WTC11 (cell line): ENCODE data around the gene SNX9. TPM values are rescaled to one million over a fixed set of nuclear protein-coding genes. Genes with fewer than 3 reads are reported as not detected.

Experiments used
- ATAC-seq: fragments of 200-7000 bp; cut with Tn5 transposase; 2 replicates; pipeline ENCODE4 v1.10.0; 2021; ENCODE audit warnings: mild to moderate bottlenecking, moderate library complexity
- CTCF ChIA-PET: fragments of 300-600 bp; sonication (Branson Sonifier 250); formaldehyde crosslinking; loops from one replicate; lab custom pipeline; 2021; ENCODE audit warnings: antibody characterized with exemption; lab: Charles Lee
- POLR2A ChIA-PET: fragments of 350-600 bp; sonication (Branson Sonifier 250); formaldehyde crosslinking; loops from one replicate; lab custom pipeline; 2021; ENCODE audit warnings: antibody characterized with exemption; lab: Charles Lee
- DNase-seq: peaks from one replicate; pipeline ENCODE4 v3.0.0; 2021; ENCODE audit warnings: low spot score
- H3K27ac Mint-ChIP-seq: 2 replicates; pipeline ENCODE4 v1.8.0; 2021; ENCODE audit warnings: mixed read lengths
- H3K27me3 Mint-ChIP-seq: 2 replicates; pipeline ENCODE4 v1.8.0; 2021; ENCODE audit warnings: low read depth, mild to moderate bottlenecking, moderate library complexity, mixed read lengths
- H3K36me3 Mint-ChIP-seq: 2 replicates; pipeline ENCODE4 v1.8.0; 2021; ENCODE audit warnings: mixed read lengths
- H3K4me1 Mint-ChIP-seq: 2 replicates; pipeline ENCODE4 v1.8.0; 2022; ENCODE audit warnings: mixed read lengths
- H3K4me3 Mint-ChIP-seq: 2 replicates; pipeline ENCODE4 v1.8.0; 2021; ENCODE audit warnings: mild to moderate bottlenecking, moderate library complexity, mixed read lengths
- H3K9me3 Mint-ChIP-seq: 2 replicates; pipeline ENCODE4 v1.8.0; 2021; ENCODE audit warnings: mixed read lengths
- GRHL2 ChIP-seq: fragments of 250-450 bp; sonication (Bioruptor Pico); IDR thresholded peaks from 2 replicates; pipeline ENCODE4 v1.8.0; 2022; ENCODE audit warnings: mild to moderate bottlenecking, moderate library complexity; ENCODE audit not compliant: insufficient replicate concordance, severe bottlenecking
- GTF2I ChIP-seq: fragments of 250-450 bp; sonication (Bioruptor Pico); conservative IDR thresholded peaks from 2 replicates; pipeline ENCODE4 v1.4.0; 2021; ENCODE audit warnings: mild to moderate bottlenecking
- IRF2 ChIP-seq: sonication (generic); formaldehyde crosslinking; IDR thresholded peaks from 2 replicates; pipeline ENCODE4 v1.8.0; 2022; ENCODE audit warnings: low read depth, missing genetic modification reagents, borderline replicate concordance
- MXD4 ChIP-seq: fragments of 250-450 bp; sonication (Bioruptor Pico); IDR thresholded peaks from 2 replicates; pipeline ENCODE4 v1.8.0; 2021; ENCODE audit warnings: mild to moderate bottlenecking, moderate library complexity, borderline replicate concordance
- NR1H2 ChIP-seq: sonication (generic); formaldehyde crosslinking; IDR thresholded peaks from 2 replicates; pipeline ENCODE4 v1.9.0; 2021; ENCODE audit warnings: mild to moderate bottlenecking, moderate library complexity, missing genetic modification reagents
- ZBTB21 ChIP-seq: sonication (generic); formaldehyde crosslinking; IDR thresholded peaks from 2 replicates; pipeline ENCODE4 v1.8.1; 2023; ENCODE audit warnings: mild to moderate bottlenecking, missing genetic modification reagents, borderline replicate concordance
- ZNF121 ChIP-seq: sonication (generic); formaldehyde crosslinking; IDR thresholded peaks from 2 replicates; pipeline ENCODE4 v1.8.0; 2023; ENCODE audit warnings: missing genetic modification reagents
- ZNF396 ChIP-seq: fragments of 250-450 bp; sonication (Bioruptor Pico); IDR thresholded peaks from 2 replicates; pipeline ENCODE4 v1.8.0; 2021; ENCODE audit warnings: mild to moderate bottlenecking, moderate library complexity, borderline replicate concordance
- ZNF671 ChIP-seq: fragments of 250-450 bp; sonication (Bioruptor Pico); IDR thresholded peaks from 2 replicates; pipeline ENCODE4 v1.8.0; 2021; ENCODE audit warnings: mild to moderate bottlenecking
- total RNA-seq: library from RNA; stranded (reverse); gene quantifications from 3 replicates; pipeline ENCODE4 v1.2.3, GENCODE V29; 2021
- TF ChIP-seq, protein P1 (sequence below): sonication (generic); formaldehyde crosslinking; IDR thresholded peaks from 2 replicates; pipeline ENCODE4 v1.8.1; 2023; ENCODE audit warnings: mild to moderate bottlenecking, missing genetic modification reagents, borderline replicate concordance
- TF ChIP-seq, protein P2 (sequence below): sonication (generic); formaldehyde crosslinking; IDR thresholded peaks from 2 replicates; pipeline ENCODE4 v1.8.0; 2022; ENCODE audit warnings: mild to moderate bottlenecking, missing genetic modification reagents
- TF ChIP-seq, protein P3 (sequence below): fragments of 250-450 bp; sonication (Bioruptor Pico); IDR thresholded peaks from 2 replicates; pipeline ENCODE4 v1.9.0; 2021; ENCODE audit warnings: moderate library complexity, mild to moderate bottlenecking, inconsistent platforms, borderline replicate concordance
- TF ChIP-seq, protein P4 (sequence below): sonication (generic); formaldehyde crosslinking; IDR thresholded peaks from 2 replicates; pipeline ENCODE4 v1.8.0; 2023; ENCODE audit warnings: mild to moderate bottlenecking, missing genetic modification reagents
- TF ChIP-seq, protein P5 (sequence below): sonication (generic); formaldehyde crosslinking; conservative IDR thresholded peaks from 2 replicates; pipeline ENCODE4 v1.8.1; 2022; ENCODE audit warnings: mild to moderate bottlenecking, missing genetic modification reagents
- TF ChIP-seq, protein P6 (sequence below): sonication (generic); formaldehyde crosslinking; conservative IDR thresholded peaks from 2 replicates; pipeline ENCODE4 v1.8.1; 2023; ENCODE audit warnings: mild to moderate bottlenecking, low read depth, missing genetic modification reagents, moderate library complexity
- TF ChIP-seq, protein P7 (sequence below): fragments of 200-600 bp; IDR thresholded peaks from 2 replicates; pipeline ENCODE4 v1.8.0; 2022; ENCODE audit warnings: antibody characterized with exemption
- TF ChIP-seq, protein P8 (sequence below): sonication (generic); formaldehyde crosslinking; IDR thresholded peaks from 2 replicates; pipeline ENCODE4 v1.8.0; 2023; ENCODE audit warnings: missing genetic modification reagents

Gene SNX9
- total RNA-seq, 1 experiment from 2014 or later: 35.0 TPM

DNA sequence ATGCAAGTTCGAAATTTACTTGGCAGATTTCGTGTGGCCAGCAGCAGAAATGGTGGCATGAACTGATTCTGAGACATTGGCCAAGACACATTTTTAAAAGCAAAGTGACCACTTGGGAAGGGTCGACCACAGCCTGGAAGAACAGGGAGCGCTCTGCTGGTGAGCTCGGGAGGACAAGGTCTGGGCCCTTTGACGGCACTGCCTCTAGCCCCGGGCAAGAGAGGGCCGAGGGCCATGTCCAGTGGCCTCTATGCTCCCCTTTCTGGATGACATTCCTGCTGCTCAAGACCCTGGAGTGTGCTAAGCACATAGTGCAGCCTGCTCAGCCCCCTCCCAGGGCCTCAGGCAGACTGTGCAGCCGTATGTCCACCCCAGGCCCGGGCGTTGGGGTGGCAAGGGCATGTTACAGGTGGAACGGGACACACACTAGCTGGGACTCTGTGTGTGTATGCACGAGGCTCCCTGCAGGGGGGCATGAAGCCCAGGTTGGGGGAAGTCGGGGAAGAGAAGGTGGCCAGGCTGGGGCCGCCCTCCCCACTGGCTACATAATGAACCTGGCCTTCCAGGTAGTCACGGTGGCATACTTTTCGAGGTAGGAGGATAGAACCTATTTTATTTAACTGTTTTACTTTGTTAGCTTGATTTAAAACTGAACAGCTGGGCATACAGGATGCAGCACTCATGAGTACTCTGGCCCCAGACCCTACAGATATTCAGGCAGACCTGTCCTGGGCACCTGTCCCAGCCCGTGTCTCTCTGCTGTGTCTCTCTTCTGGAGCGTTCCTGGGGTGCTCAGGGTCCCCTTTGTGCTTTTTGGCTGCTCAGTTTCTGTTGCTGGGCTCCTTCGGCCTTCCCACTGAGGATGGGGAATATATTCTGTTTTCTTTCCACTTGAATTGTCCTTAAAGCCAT lies 165.0 kb downstream of the SNX9 start:
- H3K27ac Mint-ChIP-seq: peak overlapping the region; percentile 63; the same call in 1 of the 2 replicates
- TF ChIP-seq GRHL2: no peak
- no peak for TF ChIP-seq GTF2I (CRISPR knock-in tag)
- TF ChIP-seq, protein P1, sequence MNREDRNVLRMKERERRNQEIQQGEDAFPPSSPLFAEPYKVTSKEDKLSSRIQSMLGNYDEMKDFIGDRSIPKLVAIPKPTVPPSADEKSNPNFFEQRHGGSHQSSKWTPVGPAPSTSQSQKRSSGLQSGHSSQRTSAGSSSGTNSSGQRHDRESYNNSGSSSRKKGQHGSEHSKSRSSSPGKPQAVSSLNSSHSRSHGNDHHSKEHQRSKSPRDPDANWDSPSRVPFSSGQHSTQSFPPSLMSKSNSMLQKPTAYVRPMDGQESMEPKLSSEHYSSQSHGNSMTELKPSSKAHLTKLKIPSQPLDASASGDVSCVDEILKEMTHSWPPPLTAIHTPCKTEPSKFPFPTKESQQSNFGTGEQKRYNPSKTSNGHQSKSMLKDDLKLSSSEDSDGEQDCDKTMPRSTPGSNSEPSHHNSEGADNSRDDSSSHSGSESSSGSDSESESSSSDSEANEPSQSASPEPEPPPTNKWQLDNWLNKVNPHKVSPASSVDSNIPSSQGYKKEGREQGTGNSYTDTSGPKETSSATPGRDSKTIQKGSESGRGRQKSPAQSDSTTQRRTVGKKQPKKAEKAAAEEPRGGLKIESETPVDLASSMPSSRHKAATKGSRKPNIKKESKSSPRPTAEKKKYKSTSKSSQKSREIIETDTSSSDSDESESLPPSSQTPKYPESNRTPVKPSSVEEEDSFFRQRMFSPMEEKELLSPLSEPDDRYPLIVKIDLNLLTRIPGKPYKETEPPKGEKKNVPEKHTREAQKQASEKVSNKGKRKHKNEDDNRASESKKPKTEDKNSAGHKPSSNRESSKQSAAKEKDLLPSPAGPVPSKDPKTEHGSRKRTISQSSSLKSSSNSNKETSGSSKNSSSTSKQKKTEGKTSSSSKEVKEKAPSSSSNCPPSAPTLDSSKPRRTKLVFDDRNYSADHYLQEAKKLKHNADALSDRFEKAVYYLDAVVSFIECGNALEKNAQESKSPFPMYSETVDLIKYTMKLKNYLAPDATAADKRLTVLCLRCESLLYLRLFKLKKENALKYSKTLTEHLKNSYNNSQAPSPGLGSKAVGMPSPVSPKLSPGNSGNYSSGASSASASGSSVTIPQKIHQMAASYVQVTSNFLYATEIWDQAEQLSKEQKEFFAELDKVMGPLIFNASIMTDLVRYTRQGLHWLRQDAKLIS: no peak
- no peak for TF ChIP-seq IRF2 (CRISPR knock-in tag)
- TF ChIP-seq, protein P2, sequence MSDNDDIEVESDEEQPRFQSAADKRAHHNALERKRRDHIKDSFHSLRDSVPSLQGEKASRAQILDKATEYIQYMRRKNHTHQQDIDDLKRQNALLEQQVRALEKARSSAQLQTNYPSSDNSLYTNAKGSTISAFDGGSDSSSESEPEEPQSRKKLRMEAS (CRISPR knock-in tag): no peak
- TF ChIP-seq, protein P3, sequence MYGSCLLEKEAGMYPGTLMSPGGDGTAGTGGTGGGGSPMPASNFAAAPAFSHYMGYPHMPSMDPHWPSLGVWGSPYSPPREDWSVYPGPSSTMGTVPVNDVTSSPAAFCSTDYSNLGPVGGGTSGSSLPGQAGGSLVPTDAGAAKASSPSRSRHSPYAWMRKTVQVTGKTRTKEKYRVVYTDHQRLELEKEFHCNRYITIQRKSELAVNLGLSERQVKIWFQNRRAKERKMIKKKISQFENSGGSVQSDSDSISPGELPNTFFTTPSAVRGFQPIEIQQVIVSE (CRISPR knock-in tag): no peak
- TF ChIP-seq NR1H2: no peak
- TF ChIP-seq, protein P4, sequence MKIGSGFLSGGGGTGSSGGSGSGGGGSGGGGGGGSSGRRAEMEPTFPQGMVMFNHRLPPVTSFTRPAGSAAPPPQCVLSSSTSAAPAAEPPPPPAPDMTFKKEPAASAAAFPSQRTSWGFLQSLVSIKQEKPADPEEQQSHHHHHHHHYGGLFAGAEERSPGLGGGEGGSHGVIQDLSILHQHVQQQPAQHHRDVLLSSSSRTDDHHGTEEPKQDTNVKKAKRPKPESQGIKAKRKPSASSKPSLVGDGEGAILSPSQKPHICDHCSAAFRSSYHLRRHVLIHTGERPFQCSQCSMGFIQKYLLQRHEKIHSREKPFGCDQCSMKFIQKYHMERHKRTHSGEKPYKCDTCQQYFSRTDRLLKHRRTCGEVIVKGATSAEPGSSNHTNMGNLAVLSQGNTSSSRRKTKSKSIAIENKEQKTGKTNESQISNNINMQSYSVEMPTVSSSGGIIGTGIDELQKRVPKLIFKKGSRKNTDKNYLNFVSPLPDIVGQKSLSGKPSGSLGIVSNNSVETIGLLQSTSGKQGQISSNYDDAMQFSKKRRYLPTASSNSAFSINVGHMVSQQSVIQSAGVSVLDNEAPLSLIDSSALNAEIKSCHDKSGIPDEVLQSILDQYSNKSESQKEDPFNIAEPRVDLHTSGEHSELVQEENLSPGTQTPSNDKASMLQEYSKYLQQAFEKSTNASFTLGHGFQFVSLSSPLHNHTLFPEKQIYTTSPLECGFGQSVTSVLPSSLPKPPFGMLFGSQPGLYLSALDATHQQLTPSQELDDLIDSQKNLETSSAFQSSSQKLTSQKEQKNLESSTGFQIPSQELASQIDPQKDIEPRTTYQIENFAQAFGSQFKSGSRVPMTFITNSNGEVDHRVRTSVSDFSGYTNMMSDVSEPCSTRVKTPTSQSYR (CRISPR knock-in tag): no peak
- TF ChIP-seq, protein P5, sequence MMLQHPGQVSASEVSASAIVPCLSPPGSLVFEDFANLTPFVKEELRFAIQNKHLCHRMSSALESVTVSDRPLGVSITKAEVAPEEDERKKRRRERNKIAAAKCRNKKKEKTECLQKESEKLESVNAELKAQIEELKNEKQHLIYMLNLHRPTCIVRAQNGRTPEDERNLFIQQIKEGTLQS (CRISPR knock-in tag): no peak
- TF ChIP-seq ZNF396 (CRISPR knock-in tag): no peak
- no peak for DNase-seq
- H3K9me3 Mint-ChIP-seq: 0 out of 2 replicates have a peak, but pooled peaks cover 3% of the 10 kb centered on the region
- no peaks in the 10 kb centered on the region for H3K27me3 Mint-ChIP-seq
- no peak for ATAC-seq
- H3K4me3 Mint-ChIP-seq: no peak overlapping the region
- CTCF ChIA-PET: interaction anchor here (0.6 kb wide), 1 partner anchor 61 kb away, joined by 3 read pairs; no protein-coding TSS in a partner anchor
- peaks cover 73% of the 10 kb centered on the region for H3K4me1 Mint-ChIP-seq
- H3K36me3 Mint-ChIP-seq: 0 out of 2 replicates have a peak, but pooled peaks cover 3% of the 10 kb centered on the region
- POLR2A ChIA-PET: interaction anchor here (0.5 kb wide), 1 partner anchor 96 kb away, joined by 3 read pairs; no protein-coding TSS in a partner anchor

DNA sequence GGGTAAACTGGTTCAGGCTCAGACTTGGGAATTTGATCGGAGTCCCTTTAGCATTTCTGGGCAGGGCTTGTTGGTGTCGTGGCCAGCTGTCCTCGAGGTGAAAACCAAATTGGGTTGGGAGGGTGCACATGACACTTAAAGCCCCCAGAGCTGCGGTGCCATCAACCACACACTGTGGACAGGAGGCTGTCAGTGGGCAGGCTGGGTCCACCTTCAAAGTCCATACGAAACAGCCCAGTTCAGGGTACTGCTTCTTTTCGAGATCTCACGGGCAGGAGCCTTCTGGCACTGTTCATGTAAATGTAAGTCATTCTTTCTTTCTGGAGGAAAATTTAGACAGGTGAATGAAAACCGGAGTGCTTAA lies 165.6 kb downstream of the SNX9 start:
- Mint-ChIP-seq H3K36me3 (0 out of 2 replicates have a peak, but pooled peaks cover 3% of the 10 kb centered on the region), H3K27me3 (no peaks in the 10 kb centered on the region), H3K4me1 (peaks cover 68% of the 10 kb centered on the region), H3K9me3 (0 out of 2 replicates have a peak, but pooled peaks cover 3% of the 10 kb centered on the region), H3K4me3 (no peak overlapping the region), H3K27ac (0 out of 2 replicates have a peak overlapping the region, but pooled peaks have one; percentile 23)
- ATAC-seq (no peak), DNase-seq (no peak)
- ChIA-PET CTCF (interaction anchor here (0.6 to 1.3 kb wide), 2 partner anchors 60 to 84 kb away, joined by 3 to 6 read pairs; no protein-coding TSS in a partner anchor), POLR2A (no interaction called here)
- no peak for TF ChIP-seq MXD4 (CRISPR knock-in tag)
- TF ChIP-seq ZNF671: no peak
- TF ChIP-seq, protein P6, sequence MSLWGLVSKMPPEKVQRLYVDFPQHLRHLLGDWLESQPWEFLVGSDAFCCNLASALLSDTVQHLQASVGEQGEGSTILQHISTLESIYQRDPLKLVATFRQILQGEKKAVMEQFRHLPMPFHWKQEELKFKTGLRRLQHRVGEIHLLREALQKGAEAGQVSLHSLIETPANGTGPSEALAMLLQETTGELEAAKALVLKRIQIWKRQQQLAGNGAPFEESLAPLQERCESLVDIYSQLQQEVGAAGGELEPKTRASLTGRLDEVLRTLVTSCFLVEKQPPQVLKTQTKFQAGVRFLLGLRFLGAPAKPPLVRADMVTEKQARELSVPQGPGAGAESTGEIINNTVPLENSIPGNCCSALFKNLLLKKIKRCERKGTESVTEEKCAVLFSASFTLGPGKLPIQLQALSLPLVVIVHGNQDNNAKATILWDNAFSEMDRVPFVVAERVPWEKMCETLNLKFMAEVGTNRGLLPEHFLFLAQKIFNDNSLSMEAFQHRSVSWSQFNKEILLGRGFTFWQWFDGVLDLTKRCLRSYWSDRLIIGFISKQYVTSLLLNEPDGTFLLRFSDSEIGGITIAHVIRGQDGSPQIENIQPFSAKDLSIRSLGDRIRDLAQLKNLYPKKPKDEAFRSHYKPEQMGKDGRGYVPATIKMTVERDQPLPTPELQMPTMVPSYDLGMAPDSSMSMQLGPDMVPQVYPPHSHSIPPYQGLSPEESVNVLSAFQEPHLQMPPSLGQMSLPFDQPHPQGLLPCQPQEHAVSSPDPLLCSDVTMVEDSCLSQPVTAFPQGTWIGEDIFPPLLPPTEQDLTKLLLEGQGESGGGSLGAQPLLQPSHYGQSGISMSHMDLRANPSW (CRISPR knock-in tag): no peak
- TF ChIP-seq, protein P7, sequence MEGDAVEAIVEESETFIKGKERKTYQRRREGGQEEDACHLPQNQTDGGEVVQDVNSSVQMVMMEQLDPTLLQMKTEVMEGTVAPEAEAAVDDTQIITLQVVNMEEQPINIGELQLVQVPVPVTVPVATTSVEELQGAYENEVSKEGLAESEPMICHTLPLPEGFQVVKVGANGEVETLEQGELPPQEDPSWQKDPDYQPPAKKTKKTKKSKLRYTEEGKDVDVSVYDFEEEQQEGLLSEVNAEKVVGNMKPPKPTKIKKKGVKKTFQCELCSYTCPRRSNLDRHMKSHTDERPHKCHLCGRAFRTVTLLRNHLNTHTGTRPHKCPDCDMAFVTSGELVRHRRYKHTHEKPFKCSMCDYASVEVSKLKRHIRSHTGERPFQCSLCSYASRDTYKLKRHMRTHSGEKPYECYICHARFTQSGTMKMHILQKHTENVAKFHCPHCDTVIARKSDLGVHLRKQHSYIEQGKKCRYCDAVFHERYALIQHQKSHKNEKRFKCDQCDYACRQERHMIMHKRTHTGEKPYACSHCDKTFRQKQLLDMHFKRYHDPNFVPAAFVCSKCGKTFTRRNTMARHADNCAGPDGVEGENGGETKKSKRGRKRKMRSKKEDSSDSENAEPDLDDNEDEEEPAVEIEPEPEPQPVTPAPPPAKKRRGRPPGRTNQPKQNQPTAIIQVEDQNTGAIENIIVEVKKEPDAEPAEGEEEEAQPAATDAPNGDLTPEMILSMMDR: no peak
- TF ChIP-seq, protein P8, sequence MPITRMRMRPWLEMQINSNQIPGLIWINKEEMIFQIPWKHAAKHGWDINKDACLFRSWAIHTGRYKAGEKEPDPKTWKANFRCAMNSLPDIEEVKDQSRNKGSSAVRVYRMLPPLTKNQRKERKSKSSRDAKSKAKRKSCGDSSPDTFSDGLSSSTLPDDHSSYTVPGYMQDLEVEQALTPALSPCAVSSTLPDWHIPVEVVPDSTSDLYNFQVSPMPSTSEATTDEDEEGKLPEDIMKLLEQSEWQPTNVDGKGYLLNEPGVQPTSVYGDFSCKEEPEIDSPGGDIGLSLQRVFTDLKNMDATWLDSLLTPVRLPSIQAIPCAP (CRISPR knock-in tag): no peak
- no peak for TF ChIP-seq ZBTB21
- TF ChIP-seq ZNF121: no peak
